Upper lobe of left lung (tissue), 4 donors: ENCODE results near the gene MCM6.

ENCODE experiments used
- CTCF ChIP-seq, 6 experiments: fragments of 450-650 bp in 4 of 6; fragments of 200-600 bp in 2 of 6; sonication (generic) in 2 of 6; IDR thresholded peaks; one replicate each; pipeline ENCODE4 v1.5.1; 2016 to 2019; ENCODE audit warnings: antibody characterized with exemption in 6 of 6
- POLR2AphosphoS5 ChIP-seq, 2 donors: sonication (generic); formaldehyde crosslinking; IDR thresholded peaks; one replicate each; pipeline ENCODE4 v1.5.1; 2017; ENCODE audit warnings: antibody characterized with exemption in 2 of 2

GRCh38 chr2:135822855-135823254, 53.4 kb downstream of the MCM6 start:
- TF ChIP-seq CTCF (IDR thresholded peaks at IDR 0.05) (no peak), POLR2AphosphoS5 (IDR thresholded peaks at IDR 0.05) (no peak)
